GM12801 (cell line): ENCODE results near the gene SETD3.

ENCODE experiments used
- TF ChIP-seq, protein P1 (sequence below): IDR thresholded peaks from one replicate; pipeline ENCODE4 v1.5.1; 2011; ENCODE audit warnings: control low read depth; ENCODE audit not compliant: insufficient read length; ENCODE audit errors: extremely low read depth

Gene SETD3

DNA sequence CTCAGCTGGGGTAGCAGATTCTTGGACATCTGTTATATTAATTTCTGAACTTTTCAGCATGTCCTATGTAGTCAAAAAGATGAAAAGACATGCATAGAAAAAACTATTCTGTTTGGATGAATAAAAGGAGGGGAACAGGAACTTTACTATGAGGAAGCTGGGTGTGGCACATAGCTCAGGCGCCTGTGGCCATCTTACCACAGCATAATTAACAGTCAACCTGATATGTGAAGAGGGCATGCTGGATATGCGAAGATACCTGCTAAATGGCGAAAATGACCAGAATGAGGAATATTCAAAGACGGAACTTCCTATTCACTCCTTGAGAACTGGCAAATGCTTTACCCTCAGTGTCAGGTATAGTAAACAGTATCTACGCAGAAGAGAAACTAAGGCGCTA, 18.4 kb downstream of the SETD3 start:
- TF ChIP-seq, protein P1, sequence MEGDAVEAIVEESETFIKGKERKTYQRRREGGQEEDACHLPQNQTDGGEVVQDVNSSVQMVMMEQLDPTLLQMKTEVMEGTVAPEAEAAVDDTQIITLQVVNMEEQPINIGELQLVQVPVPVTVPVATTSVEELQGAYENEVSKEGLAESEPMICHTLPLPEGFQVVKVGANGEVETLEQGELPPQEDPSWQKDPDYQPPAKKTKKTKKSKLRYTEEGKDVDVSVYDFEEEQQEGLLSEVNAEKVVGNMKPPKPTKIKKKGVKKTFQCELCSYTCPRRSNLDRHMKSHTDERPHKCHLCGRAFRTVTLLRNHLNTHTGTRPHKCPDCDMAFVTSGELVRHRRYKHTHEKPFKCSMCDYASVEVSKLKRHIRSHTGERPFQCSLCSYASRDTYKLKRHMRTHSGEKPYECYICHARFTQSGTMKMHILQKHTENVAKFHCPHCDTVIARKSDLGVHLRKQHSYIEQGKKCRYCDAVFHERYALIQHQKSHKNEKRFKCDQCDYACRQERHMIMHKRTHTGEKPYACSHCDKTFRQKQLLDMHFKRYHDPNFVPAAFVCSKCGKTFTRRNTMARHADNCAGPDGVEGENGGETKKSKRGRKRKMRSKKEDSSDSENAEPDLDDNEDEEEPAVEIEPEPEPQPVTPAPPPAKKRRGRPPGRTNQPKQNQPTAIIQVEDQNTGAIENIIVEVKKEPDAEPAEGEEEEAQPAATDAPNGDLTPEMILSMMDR: no peak

DNA sequence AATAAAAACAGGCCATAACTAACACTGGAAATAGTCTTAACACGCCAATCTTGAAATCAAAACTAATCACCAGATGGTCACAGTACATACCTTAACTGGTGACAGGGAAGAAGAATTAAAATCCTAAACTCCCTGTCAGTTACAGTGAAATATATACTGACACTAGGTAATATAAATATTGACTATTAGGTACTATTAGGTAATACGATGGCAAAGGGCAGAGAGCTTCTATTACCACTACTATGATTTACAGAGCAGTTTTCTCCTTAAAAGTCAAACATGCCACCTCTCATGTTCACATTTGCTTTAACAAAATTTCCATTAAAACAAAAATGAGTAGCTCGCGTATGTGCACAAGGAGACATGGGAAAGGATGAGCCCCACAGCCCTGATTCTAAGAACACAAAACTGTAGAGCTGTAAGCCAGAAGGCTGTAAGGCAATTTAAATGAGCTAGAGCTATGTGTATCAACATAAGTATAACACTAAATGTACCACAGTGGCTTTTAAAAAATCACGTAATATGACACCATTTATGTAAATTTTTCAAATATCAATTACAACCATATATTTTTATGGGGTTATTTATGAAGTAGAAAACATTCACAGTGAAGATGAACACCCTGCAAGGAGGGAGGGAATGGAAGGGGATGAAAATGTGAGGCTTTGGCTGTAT, 19.1 kb downstream of the SETD3 start:
- TF ChIP-seq, protein P1: no peak

DNA sequence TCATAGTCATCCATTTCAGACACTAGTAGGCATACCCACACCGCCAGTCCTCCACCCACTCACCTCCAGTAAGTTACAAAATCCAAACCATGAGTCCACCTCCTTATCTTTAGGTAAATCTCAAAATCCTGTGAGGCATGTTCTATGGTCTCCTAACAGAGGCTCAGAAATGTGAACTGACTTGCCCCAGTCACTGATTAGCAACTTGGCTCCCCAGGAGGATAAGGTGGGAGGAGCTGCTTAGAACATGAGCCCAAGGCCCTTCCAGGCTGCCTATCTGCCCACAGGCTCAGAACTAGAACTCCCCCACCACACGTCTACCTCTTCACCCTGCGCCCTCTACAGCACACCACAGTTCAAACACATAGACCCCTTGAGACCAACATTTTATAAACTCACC, 19.9 kb downstream of the SETD3 start:
- TF ChIP-seq, protein P1: no peak

DNA sequence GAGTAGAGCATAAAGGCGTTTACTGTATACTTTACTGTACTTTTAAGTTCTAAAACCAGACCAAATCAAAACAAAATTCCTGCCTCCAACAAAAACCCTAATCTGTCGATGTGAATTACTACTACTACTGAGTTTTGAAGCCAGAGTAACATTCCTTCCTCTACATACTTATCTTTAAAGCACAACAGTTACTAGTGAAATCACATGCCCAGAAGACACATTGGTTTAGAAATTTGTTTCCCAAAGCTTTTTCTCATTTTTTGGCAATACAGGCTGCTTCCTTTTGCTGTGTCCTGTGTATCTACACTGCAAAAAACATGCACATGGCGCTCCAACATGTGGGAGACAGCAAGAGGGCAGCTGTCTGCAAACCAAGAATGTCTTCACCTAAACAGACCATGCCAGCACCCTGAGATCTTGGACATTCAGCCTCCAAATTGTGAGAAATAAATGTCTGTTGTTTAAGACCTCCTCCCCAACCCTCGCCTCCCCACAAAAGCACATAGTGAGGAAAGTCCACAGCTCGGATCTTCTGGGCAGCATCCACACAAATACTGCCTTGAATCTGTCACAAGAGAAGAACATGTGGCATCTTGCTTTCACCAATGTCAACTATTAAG, 21.1 kb downstream of the SETD3 start:
- TF ChIP-seq, protein P1: no peak

DNA sequence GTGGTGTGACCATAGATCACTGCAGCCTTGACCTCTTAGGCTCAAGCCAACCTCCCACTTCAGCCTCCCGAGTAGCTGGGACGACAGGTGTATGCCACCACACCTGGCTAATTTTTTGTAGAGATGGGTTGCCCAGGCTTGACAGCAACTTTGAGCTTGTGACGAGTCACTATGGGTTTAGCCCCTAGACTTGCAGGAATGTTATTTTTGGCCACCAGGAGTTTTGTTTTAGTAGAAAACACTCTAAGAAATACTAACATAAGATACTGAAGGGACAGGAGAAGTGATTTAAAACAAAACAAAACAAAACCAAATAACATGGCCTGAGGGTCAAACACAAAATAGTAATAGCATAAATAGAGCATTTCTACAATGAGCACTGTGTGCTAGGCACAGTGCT, 26.4 kb downstream of the SETD3 start:
- TF ChIP-seq, protein P1: no peak

DNA sequence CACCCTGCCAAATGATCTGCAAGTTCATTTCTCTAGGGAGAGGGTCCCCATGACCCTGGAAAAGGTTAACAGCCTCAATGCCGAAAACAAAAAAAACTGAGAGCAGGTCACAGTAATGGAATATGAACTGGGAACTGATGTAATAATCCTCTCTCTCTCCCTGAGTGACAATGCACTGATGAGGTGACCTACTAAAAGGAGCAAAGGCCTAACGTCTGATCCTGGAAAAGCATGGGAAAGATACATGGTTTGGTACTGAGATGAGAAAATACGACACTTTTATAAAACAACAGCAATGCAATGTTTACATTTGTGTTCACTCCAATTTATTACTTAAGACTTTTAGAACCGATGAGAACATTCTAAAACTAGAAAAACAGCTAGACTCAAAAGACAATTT, 27.7 kb downstream of the SETD3 start:
- TF ChIP-seq, protein P1: no peak

DNA sequence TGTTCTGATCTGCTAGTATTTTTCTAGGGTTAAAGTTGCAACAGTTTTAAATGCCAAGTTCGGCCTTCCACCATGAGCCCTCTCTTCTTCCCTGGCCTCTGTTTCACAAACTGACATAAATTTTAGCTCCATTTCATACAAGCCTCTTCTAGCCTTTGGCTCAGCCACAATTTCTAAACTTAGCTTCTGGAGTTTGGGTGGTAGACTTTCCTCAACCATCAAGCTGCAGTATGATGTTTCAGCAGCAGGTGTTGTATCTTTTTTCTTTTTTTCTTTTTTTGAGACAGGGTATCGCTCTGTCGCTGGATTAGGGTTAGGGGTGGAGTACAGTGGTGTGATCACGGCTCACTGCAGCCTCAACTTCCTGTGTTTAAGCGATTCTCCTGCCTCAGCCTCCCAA, 29.4 kb downstream of the SETD3 start:
- TF ChIP-seq, protein P1: no peak
